ENCODE measurements around the gene KLHL14. TPM values are rescaled to one million over a fixed set of nuclear protein-coding genes. Genes with fewer than 3 reads are reported as not detected.

Gene KLHL14
- total RNA-seq, 1 donor, result not detected

- peak overlapping the region; percentile 46 for H3K4me3 ChIP-seq (ENCODE audit: low read depth, low read length)
- TF ChIP-seq CTCF (IDR thresholded peaks at IDR 0.05; ENCODE audit: insufficient read depth, low read length), result no peak
- no peak for DNase-seq (ENCODE audit: low read depth)
Observed at GRCh38 chr18:32730068-32730467, 42.8 kb downstream of the KLHL14 start.

- TF ChIP-seq CTCF (IDR thresholded peaks at IDR 0.05; ENCODE audit: insufficient read depth, low read length), result no peak
- H3K4me3 ChIP-seq (ENCODE audit: low read depth, low read length), result no peak overlapping the region
- no peak for DNase-seq (ENCODE audit: low read depth)
Observed at GRCh38 chr18:32724071-32724749, 48.6 kb downstream of the KLHL14 start.

GRCh38 chr18:32722279-32722678, 50.5 kb downstream of the KLHL14 start:
- no peak for TF ChIP-seq CTCF (IDR thresholded peaks at IDR 0.05; ENCODE audit: insufficient read depth, low read length)
- DNase-seq (ENCODE audit: low read depth), result no peak
- H3K4me3 ChIP-seq (ENCODE audit: low read depth, low read length), result no peak overlapping the region

- no peak for TF ChIP-seq CTCF (IDR thresholded peaks at IDR 0.05; ENCODE audit: insufficient read depth, low read length)
- DNase-seq (ENCODE audit: low read depth), result no peak
- H3K4me3 ChIP-seq (ENCODE audit: low read depth, low read length), result no peak overlapping the region
Observed at GRCh38 chr18:32717126-32717525, 55.7 kb downstream of the KLHL14 start.

GRCh38 chr18:32714571-32715148, 58.2 kb downstream of the KLHL14 start:
- TF ChIP-seq CTCF (IDR thresholded peaks at IDR 0.05; ENCODE audit: insufficient read depth, low read length), result peak; percentile 88
- H3K4me3 ChIP-seq (ENCODE audit: low read depth, low read length), result no peak overlapping the region
- DNase-seq (ENCODE audit: low read depth), result peak; percentile 67

- TF ChIP-seq CTCF (IDR thresholded peaks at IDR 0.05; ENCODE audit: insufficient read depth, low read length), result no peak
- no peak overlapping the region for H3K4me3 ChIP-seq (ENCODE audit: low read depth, low read length)
- no peak for DNase-seq (ENCODE audit: low read depth)
Observed at GRCh38 chr18:32712860-32713259, 60.0 kb downstream of the KLHL14 start.
